ENCODE results near the gene RAB3A. TPM values are rescaled to one million over a fixed set of nuclear protein-coding genes. Genes with fewer than 3 reads are reported as not detected.
A peak's percentile ranks its signal among the peaks of the same experiment; 100 is the strongest.

Gene RAB3A
- total and polyA plus RNA-seq, 9 of the 15 experiments (the other 6 are each of a cell fraction or from before 2014, with no cell fraction given): 0.17 to 5.1 (median 0.90) TPM; not detected in 1

DNA sequence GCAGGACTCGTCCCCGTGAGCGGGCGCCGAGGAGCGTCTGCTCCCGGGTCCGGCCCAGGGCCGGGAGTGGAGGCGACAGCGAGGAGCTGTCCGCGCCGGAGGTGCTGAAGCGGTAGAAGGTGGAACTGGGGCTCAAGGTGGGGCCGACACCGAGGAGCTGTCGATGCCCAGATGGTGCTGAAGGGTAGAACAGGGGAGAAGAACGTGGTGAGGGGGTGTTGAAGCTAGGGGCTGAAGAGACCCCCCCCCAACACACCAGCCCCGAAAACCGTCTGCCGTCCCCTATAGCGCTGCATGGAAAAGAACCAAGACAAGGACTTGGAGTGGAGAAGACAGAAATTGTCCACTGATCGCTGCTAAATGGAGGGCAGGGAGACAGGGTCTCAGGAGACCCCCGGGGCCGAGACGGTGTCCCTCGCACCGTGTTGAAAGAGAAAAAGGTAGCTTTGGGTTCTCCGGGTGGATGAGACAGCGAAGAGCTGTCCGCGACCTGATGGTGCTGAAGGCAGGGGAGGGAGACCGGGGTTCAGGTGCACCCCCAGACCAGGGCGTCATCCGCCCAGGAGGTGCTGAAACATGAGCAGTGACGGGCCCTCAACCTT is 29.5 kb upstream of the RAB3A start (continued):
- TF ChIP-seq HDAC6 (IDR thresholded peaks at IDR 0.05; ENCODE audit: low read depth, low read length): no peak
- peak; percentile 61; the same call in 1 of the 2 replicates for TF ChIP-seq CREM (IDR thresholded peaks at IDR 0.05; ENCODE audit: low read depth)
- no peak; the same call in 1 of the 2 replicates for TF ChIP-seq ZKSCAN8 (CRISPR knock-in tag; IDR thresholded peaks at IDR 0.05)
- TF ChIP-seq FOXP1 (CRISPR knock-in tag; IDR thresholded peaks at IDR 0.05): peak; percentile 92
- TF ChIP-seq RCOR1 (IDR thresholded peaks at IDR 0.05; ENCODE audit: borderline replicate concordance in 1 of 2, low read depth in 2 of 2, low read length in 2 of 2): peak in 1 of 2 experiments; percentile 64; a peak in 1 of 4 replicates
- TF ChIP-seq, protein P1, sequence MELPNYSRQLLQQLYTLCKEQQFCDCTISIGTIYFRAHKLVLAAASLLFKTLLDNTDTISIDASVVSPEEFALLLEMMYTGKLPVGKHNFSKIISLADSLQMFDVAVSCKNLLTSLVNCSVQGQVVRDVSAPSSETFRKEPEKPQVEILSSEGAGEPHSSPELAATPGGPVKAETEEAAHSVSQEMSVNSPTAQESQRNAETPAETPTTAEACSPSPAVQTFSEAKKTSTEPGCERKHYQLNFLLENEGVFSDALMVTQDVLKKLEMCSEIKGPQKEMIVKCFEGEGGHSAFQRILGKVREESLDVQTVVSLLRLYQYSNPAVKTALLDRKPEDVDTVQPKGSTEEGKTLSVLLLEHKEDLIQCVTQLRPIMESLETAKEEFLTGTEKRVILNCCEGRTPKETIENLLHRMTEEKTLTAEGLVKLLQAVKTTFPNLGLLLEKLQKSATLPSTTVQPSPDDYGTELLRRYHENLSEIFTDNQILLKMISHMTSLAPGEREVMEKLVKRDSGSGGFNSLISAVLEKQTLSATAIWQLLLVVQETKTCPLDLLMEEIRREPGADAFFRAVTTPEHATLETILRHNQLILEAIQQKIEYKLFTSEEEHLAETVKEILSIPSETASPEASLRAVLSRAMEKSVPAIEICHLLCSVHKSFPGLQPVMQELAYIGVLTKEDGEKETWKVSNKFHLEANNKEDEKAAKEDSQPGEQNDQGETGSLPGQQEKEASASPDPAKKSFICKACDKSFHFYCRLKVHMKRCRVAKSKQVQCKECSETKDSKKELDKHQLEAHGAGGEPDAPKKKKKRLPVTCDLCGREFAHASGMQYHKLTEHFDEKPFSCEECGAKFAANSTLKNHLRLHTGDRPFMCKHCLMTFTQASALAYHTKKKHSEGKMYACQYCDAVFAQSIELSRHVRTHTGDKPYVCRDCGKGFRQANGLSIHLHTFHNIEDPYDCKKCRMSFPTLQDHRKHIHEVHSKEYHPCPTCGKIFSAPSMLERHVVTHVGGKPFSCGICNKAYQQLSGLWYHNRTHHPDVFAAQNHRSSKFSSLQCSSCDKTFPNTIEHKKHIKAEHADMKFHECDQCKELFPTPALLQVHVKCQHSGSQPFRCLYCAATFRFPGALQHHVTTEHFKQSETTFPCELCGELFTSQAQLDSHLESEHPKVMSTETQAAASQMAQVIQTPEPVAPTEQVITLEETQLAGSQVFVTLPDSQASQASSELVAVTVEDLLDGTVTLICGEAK (IDR thresholded peaks at IDR 0.05): peak; percentile 75
- TF ChIP-seq, protein P1 (CRISPR knock-in tag; IDR thresholded peaks at IDR 0.05): peak; percentile 34; the same call in 1 of the 2 replicates
- peak; percentile 29 for TF ChIP-seq ZNF146 (CRISPR knock-in tag; IDR thresholded peaks at IDR 0.05; ENCODE audit: unreplicated experiment)
- TF ChIP-seq SIX5 (IDR thresholded peaks at IDR 0.05; ENCODE audit: borderline replicate concordance in 1 of 2, insufficient read depth in 1 of 2, low read depth in 1 of 2, low read length in 2 of 2): no peak
- no peak for TF ChIP-seq HINFP (tag; conservative IDR thresholded peaks at IDR 0.05; ENCODE audit: low read depth)
- TF ChIP-seq NFRKB (IDR thresholded peaks at IDR 0.05; ENCODE audit: low read depth): no peak
- peak; percentile 91 for TF ChIP-seq ZNF766 (CRISPR knock-in tag; conservative IDR thresholded peaks at IDR 0.05)
- TF ChIP-seq IRF1 (CRISPR knock-in tag; IDR thresholded peaks at IDR 0.05; ENCODE audit: borderline replicate concordance): peak; percentile 35; the same call in 1 of the 2 replicates
- no peak for TF ChIP-seq FOXM1 (IDR thresholded peaks at IDR 0.05; ENCODE audit: low read depth)
- TF ChIP-seq FOXM1 (CRISPR knock-in tag; IDR thresholded peaks at IDR 0.05; ENCODE audit: low read depth): 0 out of 2 replicates have a peak, but pooled peaks have one; percentile 70
- TF ChIP-seq ZKSCAN1 (IDR thresholded peaks at IDR 0.05; ENCODE audit: low read depth, low read length): no peak
- TF ChIP-seq SMAD2 (IDR thresholded peaks at IDR 0.05; ENCODE audit: low read depth, low read length): no peak
